GM12875 (cell line): ENCODE measurements around the gene SDK1.

Source experiments
- H3K4me3 ChIP-seq: one replicate; pipeline ENCODE4 v1.5.1; 2011; ENCODE audit warnings: low read depth, low read length, control low read depth
- CTCF ChIP-seq: IDR thresholded peaks from 2 replicates; pipeline ENCODE4 v1.5.1; 2011; ENCODE audit warnings: low read depth, mild to moderate bottlenecking, control low read depth, inconsistent platforms, low read length, moderate library complexity, borderline replicate concordance; ENCODE audit not compliant: insufficient read depth

SDK1 gene

GRCh38 chr7:4196121-4196819, 895.2 kb downstream of the SDK1 start:
- H3K4me3 ChIP-seq = no peak overlapping the region
- no peak for TF ChIP-seq CTCF

GRCh38 chr7:4198301-4198700, 897.2 kb downstream of the SDK1 start:
- no peak overlapping the region for H3K4me3 ChIP-seq
- no peak for TF ChIP-seq CTCF

- no peak for TF ChIP-seq CTCF
- H3K4me3 ChIP-seq = no peak overlapping the region
Observed at GRCh38 chr7:4200546-4201094, 899.6 kb downstream of the SDK1 start.

- H3K4me3 ChIP-seq = no peak overlapping the region
- TF ChIP-seq CTCF = no peak
Observed at GRCh38 chr7:4201566-4201965, 900.5 kb downstream of the SDK1 start.

- no peak overlapping the region for H3K4me3 ChIP-seq
- no peak for TF ChIP-seq CTCF
Observed at GRCh38 chr7:4202154-4202736, 901.2 kb downstream of the SDK1 start.

GRCh38 chr7:4202954-4203353, 901.9 kb downstream of the SDK1 start:
- no peak for TF ChIP-seq CTCF
- no peak overlapping the region for H3K4me3 ChIP-seq
